ENCODE data around the gene TMCO1.
"Not testable (repeated sequence)": the region's sequence is repeated elsewhere in the genome, so short reads cannot be mapped to it uniquely, and the experiment has no call there.

The TMCO1 gene

DNA sequence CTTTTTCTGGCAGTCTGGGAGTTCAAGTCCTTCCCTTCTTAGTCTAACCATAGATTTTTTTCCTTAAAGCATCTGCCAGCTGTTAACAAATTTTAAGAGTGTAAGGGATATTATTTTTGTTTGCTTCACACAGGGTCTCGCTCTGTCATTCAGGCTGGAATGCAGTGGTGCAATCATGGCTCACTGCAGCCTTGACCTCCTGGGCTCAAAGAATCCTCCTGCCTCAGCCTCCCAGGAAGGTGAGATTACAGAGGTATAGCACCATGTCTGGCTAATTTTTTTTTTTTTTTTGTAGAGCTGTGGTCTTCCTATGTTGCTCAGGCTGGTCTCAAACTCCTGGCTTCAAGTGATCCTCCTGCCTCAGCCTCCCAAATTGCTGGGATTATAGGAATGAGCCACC lies 23.8 kb downstream of the TMCO1 start:
- DNase-seq: not testable (repeated sequence)

GRCh38 chr1:165742194-165742593 lies 26.5 kb downstream of the TMCO1 start:
- no peak for DNase-seq

DNA sequence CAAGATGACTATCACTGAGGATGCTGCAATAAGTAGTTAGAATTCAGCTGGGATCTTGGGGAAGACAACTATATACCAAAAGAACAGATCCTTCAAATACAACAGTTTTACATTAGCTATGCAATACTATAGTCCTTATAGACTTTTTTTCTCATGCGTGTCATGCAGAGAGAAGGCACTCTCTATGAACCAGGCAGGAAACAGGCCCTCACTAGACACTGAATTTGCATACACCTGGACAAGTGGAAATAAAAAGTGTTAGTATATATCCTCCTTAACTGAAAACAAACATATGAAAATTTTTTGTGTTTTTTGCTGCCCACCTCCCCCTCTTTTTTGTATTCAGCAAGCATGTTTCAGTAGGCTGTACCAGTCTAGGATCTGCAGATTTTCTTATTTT lies 29.9 kb downstream of the TMCO1 start:
- DNase-seq: no peak

GRCh38 chr1:165737196-165737595 lies 31.5 kb downstream of the TMCO1 start:
- no peak for DNase-seq

DNA sequence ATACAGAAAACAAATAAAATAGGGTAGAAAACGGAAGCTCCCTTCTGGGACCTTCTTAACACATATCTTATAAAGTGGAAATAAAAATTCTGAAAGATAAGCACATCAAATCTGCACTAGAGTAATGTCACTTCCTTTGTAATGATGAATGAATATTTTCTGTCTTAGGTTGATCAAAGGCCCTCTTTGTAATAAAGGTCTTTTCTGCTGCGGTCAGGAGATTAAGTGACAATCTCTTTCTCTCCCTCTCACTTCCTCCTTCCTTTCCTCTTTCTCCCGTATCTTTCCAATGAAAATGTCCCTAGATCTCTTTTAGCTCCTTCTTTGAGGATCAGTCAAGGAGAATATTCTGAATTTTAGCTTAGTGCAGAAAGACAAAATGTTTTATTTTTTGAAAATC lies 33.8 kb downstream of the TMCO1 start:
- no peak for DNase-seq

DNA sequence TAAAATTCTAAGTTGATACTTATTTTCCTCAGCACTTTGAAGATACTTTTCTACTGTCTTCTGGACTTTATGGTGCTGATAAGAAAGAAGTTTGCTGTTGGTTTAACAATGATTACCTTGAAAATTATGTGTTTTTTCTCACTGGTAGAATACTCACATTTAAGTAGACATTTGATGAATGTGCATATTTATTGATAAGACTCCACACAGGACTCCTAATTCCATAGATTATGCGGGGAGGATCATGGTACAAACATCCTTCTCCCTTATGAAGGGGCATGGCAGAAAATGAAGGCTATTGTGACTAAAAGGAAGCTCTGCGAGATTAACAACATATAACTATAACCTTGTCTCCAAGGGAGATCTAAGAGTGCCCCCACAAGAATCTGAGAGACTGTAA lies 41.8 kb downstream of the TMCO1 start:
- DNase-seq: no peak

- no peak for DNase-seq
These were observed 42.5 kb downstream of the TMCO1 start for GRCh38 chr1:165726169-165726568.

- DNase-seq: peak; percentile 6
These were observed 50.7 kb downstream of the TMCO1 start for GRCh38 chr1:165717918-165718515.

DNA sequence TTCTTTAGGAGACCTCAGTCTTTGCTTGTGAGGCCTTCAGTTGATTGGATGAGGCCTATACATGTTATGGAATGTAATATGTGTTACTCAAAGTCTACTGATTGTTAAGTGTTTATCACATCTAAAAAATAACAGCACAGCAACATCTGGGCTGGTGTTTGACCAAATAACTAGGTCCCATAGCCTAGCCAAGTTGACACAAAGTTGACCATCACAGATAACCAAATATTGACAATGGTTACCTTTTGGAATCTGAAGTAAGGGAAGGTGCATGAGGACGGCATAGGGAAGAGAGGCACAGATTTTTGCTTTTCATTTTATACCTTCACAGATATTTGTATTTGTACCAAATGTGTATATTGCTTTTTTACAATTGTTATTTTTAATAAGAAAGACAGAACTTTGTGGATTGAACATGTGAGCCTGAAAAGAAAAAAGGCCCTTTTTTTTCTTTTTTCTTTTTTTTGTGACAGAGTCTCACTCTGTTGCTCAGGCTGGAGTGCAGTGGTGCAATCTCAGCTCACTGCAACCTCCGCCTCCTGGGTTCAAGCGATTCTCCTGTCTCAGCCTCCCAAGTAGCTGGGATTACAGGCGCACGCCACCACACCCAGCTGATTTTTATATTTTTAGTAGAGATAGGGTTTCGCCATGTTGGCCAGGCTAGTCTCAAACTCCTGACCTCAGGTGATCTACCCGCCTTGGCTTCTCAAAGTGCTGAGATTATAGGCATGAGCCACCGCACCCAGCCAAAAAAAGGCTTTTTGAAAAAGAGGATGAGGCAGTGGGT lies 52.2 kb downstream of the TMCO1 start:
- DNase-seq: not testable (repeated sequence)

GRCh38 chr1:165712764-165713163 lies 55.9 kb downstream of the TMCO1 start:
- no peak for DNase-seq

- DNase-seq: no peak
These were observed 60.5 kb downstream of the TMCO1 start for GRCh38 chr1:165707984-165708706.

- no peak for DNase-seq
These were observed 65.0 kb downstream of the TMCO1 start for GRCh38 chr1:165703648-165704047.

GRCh38 chr1:165701922-165702321 lies 66.7 kb downstream of the TMCO1 start:
- not testable (repeated sequence) for DNase-seq

DNA sequence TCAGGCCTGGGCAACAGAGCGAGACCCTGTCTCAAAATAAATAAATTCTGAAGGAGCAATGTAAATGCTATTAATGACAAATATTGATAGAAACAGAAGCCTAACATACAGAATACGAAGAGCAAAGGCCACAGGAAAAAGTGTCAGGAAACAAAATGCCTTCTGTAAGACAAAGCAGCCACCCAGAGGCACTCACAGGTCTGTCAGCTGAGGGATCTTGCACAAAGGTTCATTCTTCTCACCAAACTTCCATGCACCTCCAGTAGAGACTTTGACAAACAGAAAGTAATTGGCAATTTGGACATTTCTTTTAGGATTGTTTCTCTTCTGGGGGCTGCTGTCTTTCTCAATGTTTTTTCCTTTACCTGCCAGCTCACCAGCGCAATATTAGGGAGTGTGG lies 69.1 kb downstream of the TMCO1 start:
- DNase-seq: no peak

DNA sequence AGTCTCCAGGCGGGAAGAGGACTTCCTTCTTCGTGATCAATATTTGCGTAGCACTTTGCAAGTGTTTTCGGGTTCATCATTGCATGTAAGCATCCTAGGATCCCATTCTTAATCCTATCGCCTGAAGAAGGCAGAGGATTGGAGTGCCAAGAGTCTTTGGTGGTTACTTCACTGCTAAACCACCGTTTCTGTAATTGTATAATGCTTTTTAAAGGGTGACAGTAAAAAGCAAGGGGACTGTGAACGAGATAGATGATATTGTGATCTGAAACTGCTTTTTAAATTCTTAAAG lies 70.0 kb downstream of the TMCO1 start:
- no peak for DNase-seq

DNA sequence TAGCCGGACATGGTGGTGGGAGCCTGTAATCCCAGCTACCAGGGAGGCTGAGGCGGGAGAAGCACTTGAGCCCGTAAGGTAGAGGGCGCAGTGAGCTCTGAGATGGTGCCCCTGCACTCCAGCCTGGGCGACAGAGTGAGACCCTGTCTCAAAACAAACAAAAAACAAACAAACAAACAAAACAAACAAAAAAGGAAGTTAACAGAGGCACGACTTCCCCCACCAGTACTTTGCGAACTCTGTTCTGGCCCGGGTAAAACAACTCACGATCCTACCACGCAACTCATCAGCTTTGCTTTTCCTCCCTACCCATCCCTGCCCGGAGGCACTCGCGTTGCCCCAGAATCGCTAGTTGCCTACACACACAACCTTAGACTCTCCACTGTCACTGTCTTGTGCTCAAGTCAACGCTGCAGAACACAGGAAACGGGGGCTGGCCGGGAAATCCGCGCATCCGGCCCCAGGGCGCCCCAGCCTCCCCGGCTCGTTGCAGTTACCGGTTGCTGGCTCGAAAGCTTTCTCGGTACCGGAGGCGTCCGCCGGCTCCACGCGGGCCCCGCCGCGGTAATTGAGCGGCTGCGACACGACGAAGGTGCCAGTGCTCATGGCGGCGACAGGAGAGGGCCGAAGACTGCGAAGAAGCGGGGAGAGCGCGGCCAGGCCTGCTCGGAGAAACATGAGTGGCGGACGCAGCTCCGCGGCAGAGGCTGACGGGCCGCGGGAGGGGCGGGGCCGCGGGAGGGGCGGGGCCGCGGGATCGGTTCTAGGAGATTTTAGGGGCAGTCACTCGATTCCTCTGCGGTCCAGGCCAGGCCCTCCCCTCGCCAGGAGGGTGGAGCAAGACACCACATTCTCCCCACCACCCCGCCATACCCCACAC lies 70.5 kb downstream of the TMCO1 start, which contains the start of gene ALDH9A1:
ALDH9A1 (minus strand) TSS at position 682 of the 880 bp plus-strand sequence; CDS start at position 678, 4 bp downstream.
- peak; percentile 78 for DNase-seq

GRCh38 chr1:165697491-165697880 lies 71.2 kb downstream of the TMCO1 start:
- no peak for DNase-seq

DNA sequence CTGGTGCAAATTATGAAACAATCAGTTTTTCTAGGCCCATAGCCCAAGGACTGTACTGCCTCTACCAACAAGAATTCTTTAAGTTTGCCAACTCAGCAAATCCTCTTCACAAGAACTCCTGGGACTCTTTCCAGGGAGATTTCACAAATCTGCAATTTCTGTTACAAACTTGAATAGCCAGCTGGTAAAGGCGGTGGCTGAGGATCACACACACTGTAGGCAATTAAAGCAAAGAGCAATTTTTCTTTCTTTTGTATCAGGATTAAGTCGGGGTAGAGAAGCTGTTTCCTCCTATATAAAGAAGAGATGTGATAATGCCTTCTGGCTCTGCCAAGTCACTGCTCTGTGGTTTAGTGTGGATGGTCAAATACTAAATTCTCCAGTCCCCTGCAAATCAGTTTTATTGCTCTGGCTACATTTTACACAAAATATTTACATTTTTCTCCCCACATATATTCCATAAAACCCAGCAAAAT lies 72.0 kb downstream of the TMCO1 start:
- no peak for DNase-seq

- DNase-seq: no peak
These were observed 73.6 kb downstream of the TMCO1 start for GRCh38 chr1:165695031-165695430.

DNA sequence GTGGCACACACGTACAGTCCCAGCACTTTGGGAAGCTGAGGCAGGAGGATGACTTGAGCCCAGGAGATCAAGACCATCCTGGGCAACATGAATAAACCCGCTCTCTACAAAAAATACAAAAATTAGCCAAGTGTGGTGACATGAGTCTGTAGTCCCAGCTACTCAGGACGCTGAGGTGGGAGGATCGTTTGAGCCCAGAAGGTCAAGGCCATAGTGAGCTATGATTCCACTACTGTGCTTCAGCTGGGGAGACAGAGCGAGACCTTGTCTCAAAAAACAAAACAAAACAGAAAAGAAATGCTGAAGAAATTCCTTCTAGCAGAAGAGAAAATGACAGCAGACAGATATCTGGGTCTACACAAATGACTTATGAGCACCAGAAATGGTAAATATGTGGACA lies 80.6 kb downstream of the TMCO1 start:
- no peak for DNase-seq

DNA sequence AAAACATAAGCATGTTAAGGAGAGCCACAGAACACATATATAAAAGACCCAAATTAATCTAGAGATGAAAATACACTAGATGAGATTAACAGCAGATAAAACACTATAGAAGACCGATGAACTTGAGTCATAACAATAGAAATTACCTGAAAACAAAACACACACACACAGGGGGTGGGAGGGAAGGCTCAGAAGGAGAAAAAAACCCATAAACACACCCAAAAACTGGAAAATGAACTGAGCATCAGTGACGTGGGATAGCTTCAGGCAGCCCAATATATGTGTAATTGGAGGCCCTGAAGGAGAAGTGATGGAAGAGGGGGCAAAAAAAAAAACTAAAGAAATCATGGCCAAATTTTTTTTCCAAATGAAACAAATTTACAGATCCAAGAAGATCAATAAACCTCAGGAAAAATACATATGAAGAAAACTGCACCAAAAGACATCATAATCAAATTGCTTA lies 81.7 kb downstream of the TMCO1 start:
- no peak for DNase-seq

DNA sequence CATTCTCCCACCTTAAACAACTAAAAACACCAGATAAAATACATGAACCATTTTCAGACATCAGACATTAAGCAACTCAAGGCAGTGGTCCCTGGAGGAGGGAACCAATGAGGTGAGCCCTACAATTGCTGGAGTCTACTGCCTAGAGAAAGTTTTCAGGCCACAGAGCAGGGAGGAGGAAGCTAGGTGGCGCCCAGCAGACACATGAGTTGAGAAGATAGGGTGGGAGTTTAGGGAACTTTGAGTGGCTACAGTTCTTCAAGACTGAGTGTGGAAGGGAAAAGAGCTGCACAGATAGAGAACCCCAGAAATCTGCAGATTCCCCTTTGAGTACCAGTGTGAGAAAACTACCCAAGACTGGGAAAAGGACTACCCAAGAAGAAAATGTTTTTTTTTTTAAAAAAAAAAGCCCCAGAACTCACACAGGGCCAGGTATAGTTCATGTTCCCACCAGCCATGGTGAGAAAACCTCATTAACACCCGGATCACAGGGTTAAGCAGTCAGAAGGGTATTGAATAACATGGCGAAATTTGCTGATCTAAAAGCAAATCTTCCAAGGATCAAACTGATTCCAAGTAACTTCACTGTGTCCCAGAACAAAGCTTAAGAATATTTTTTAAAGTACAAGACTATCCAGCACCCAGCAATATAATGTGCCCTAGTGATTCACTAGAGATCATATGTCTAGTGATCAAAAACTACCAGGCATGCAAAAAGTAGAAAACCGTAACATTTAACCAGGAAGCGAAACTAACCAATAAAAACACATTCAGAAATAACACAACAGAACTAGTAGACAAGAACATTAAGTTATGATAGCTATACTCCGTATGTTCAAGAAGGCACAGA lies 82.3 kb downstream of the TMCO1 start:
- DNase-seq: no peak

Data from activated gamma-delta T cell treated with Interleukin-2 at 50 U/mL for 16 hours (primary cell).